Dendritic cell treated with granulocyte-macrophage colony-stimulating factor and Interleukin-4, amounts not matched to agents 40 ng/mL and 50 ng/mL, for 4 days (primary cell): ENCODE data around the gene SIK3.

Experiments
- H3K27ac Mint-ChIP-seq: one replicate; pipeline ENCODE4 v1.8.0; 2022; ENCODE audit warnings: mild to moderate bottlenecking, mixed read lengths
- H3K27me3 Mint-ChIP-seq: one replicate; pipeline ENCODE4 v1.8.0; 2022; ENCODE audit warnings: mild to moderate bottlenecking, mixed read lengths
- H3K36me3 Mint-ChIP-seq: one replicate; pipeline ENCODE4 v1.8.0; 2022; ENCODE audit warnings: low read depth, mixed read lengths
- H3K4me1 Mint-ChIP-seq: one replicate; pipeline ENCODE4 v1.8.0; 2022; ENCODE audit warnings: low read depth, mixed read lengths
- H3K4me3 Mint-ChIP-seq: one replicate; pipeline ENCODE4 v1.8.0; 2022; ENCODE audit warnings: mild to moderate bottlenecking, moderate library complexity, mixed read lengths
- H3K9me3 Mint-ChIP-seq: one replicate; pipeline ENCODE4 v1.8.0; 2022; ENCODE audit warnings: mixed read lengths
- intact Hi-C: fragments of 100-400 bp; cut with micrococcal nuclease; formaldehyde crosslinking; loops from one replicate; pipeline ENCODE4 v1.15.0; 2022

SIK3 gene

GRCh38 chr11:116955949-116956348, 142.3 kb downstream of the SIK3 start:
- Mint-ChIP-seq H3K4me3 (no peak overlapping the region), H3K36me3 (peaks cover 22% of the 10 kb centered on the region), H3K4me1 (peaks cover 11% of the 10 kb centered on the region), H3K27ac (no peak overlapping the region), H3K27me3 (no peaks in the 10 kb centered on the region), H3K9me3 (no peaks in the 10 kb centered on the region)
- intact Hi-C loops: no loop called here

GRCh38 chr11:116955548-116955947, 142.7 kb downstream of the SIK3 start:
- Mint-ChIP-seq H3K4me3 (no peak overlapping the region), H3K9me3 (no peaks in the 10 kb centered on the region), H3K36me3 (peaks cover 22% of the 10 kb centered on the region), H3K27ac (no peak overlapping the region), H3K27me3 (no peaks in the 10 kb centered on the region), H3K4me1 (peaks cover 11% of the 10 kb centered on the region)
- intact Hi-C loops: no loop called here

DNA sequence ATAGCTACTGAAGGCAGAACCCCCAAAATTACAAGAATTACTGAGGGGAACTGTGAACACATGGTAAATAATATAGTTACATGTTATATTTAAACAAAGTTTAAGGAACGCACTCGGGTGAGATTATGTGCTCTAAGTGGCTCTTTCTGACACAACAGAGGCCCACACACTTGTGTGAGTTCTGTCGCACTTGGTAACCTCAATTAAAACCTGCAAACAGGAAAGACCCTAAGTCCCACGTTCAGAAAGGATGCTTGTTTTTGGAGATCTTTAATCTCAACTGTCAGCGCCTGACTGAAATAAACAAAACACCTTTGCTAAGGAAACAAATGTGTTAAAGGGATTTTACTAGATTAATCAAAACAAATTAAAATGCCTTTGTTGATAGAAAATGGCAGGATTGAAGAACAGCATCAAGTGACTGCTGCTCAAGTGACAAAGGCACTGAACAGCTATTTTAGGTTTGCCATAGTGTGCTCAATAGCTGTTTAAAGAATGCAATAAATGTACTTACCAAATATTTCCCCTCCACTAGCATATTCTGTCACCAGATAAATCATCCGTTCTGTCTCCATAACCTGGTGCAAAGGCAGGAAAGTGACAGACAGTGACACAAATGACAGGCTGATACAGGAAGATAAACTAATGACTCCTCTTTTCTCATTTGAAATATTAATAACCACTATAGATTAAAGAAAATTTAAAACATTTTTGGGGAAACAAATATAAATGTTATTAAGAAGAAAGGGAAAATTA, 144.5 kb downstream of the SIK3 start:
- intact Hi-C loops: no loop called here
- Mint-ChIP-seq H3K9me3 (no peaks in the 10 kb centered on the region), H3K27ac (no peak overlapping the region), H3K4me1 (peaks cover 23% of the 10 kb centered on the region), H3K27me3 (no peaks in the 10 kb centered on the region), H3K4me3 (no peak overlapping the region), H3K36me3 (peaks cover 33% of the 10 kb centered on the region)

GRCh38 chr11:116951762-116952161, 146.5 kb downstream of the SIK3 start:
- H3K9me3 Mint-ChIP-seq: no peaks in the 10 kb centered on the region
- intact Hi-C loops: no loop called here
- no peak overlapping the region for H3K4me3 Mint-ChIP-seq
- no peaks in the 10 kb centered on the region for H3K27me3 Mint-ChIP-seq
- H3K27ac Mint-ChIP-seq: no peak overlapping the region
- peaks cover 31% of the 10 kb centered on the region for H3K36me3 Mint-ChIP-seq
- H3K4me1 Mint-ChIP-seq: peaks cover 22% of the 10 kb centered on the region

GRCh38 chr11:116950210-116950609, 148.0 kb downstream of the SIK3 start:
- intact Hi-C loops: no loop called here
- H3K27ac Mint-ChIP-seq: no peak overlapping the region
- no peaks in the 10 kb centered on the region for H3K27me3 Mint-ChIP-seq
- peaks cover 31% of the 10 kb centered on the region for H3K36me3 Mint-ChIP-seq
- H3K4me1 Mint-ChIP-seq: peaks cover 33% of the 10 kb centered on the region
- H3K4me3 Mint-ChIP-seq: no peak overlapping the region
- no peaks in the 10 kb centered on the region for H3K9me3 Mint-ChIP-seq

DNA sequence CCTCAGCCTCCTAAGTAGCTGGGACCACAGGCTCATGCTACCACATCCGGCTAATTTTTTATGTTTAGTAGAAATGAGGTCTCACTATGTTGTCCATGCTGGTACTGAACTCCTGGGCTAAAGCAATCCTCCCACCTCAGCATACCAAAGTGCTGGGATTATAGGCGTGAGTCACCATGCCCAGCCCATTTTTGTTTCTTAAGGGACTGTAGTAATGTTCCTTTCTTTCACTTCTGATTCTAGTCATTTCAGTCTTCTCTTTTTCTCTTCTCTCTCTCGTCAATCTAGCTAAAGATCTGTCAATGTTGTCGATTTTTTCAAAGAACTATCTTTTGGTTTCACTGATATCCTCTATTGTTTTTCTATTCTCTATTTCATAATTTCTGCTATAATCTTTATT, 149.8 kb downstream of the SIK3 start:
- no peaks in the 10 kb centered on the region for H3K9me3 Mint-ChIP-seq
- H3K27me3 Mint-ChIP-seq: no peaks in the 10 kb centered on the region
- H3K4me1 Mint-ChIP-seq: peaks cover 33% of the 10 kb centered on the region
- peak overlapping the region; percentile 62 for H3K4me3 Mint-ChIP-seq
- peaks cover 20% of the 10 kb centered on the region for H3K36me3 Mint-ChIP-seq
- intact Hi-C loops: no loop called here
- peak overlapping the region; percentile 80 for H3K27ac Mint-ChIP-seq

- no peaks in the 10 kb centered on the region for H3K27me3 Mint-ChIP-seq
- H3K4me1 Mint-ChIP-seq: peaks cover 33% of the 10 kb centered on the region
- H3K4me3 Mint-ChIP-seq: no peak overlapping the region
- no peak overlapping the region for H3K27ac Mint-ChIP-seq
- peaks cover 20% of the 10 kb centered on the region for H3K36me3 Mint-ChIP-seq
- no peaks in the 10 kb centered on the region for H3K9me3 Mint-ChIP-seq
- intact Hi-C loops: no loop called here
These were observed 151.8 kb downstream of the SIK3 start for GRCh38 chr11:116946414-116946813.

- no peak overlapping the region for H3K27ac Mint-ChIP-seq
- intact Hi-C loops: no loop called here
- peaks cover 24% of the 10 kb centered on the region for H3K4me1 Mint-ChIP-seq
- H3K9me3 Mint-ChIP-seq: no peaks in the 10 kb centered on the region
- no peaks in the 10 kb centered on the region for H3K27me3 Mint-ChIP-seq
- H3K36me3 Mint-ChIP-seq: peaks cover 12% of the 10 kb centered on the region
- H3K4me3 Mint-ChIP-seq: no peak overlapping the region
These were observed 158.7 kb downstream of the SIK3 start for GRCh38 chr11:116939499-116939898.

- H3K36me3 Mint-ChIP-seq: peaks cover 19% of the 10 kb centered on the region
- H3K4me3 Mint-ChIP-seq: no peak overlapping the region
- intact Hi-C loops: no loop called here
These were observed 159.7 kb downstream of the SIK3 start for GRCh38 chr11:116938471-116939070.

DNA sequence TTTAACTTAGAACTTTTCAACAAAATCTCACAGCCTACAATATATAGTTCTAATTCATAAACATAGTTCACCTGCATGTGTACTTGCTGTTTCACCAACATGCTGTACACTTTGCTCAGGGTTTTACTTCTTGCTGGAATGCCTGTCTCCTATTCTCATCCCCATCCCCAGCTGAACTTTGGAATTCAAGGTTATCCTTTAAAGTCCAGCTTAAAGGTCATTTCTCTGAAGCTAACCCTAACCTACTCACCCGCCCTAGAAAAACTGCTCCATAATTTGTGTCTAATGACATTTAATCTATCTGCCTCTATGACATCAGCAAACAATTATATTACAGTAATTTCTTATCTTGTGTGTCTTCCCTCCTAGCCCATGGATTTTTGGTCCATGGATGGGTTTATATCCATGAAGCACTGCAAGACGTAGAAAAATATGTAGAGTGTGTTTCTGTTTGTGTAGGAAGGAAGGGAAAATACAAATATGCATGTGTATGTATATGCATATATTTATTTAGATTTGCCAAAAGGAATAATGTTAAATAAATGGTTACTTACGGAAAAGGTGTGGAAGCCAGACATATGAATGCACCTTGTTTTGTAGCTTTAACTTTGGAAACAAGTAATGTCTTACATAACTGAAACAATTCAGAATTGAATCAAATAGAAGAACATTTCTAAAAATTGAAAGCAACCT, 161.3 kb downstream of the SIK3 start:
- H3K4me1 Mint-ChIP-seq: peaks cover 42% of the 10 kb centered on the region
- no peaks in the 10 kb centered on the region for H3K27me3 Mint-ChIP-seq
- no peak overlapping the region for H3K4me3 Mint-ChIP-seq
- peaks cover 21% of the 10 kb centered on the region for H3K36me3 Mint-ChIP-seq
- intact Hi-C loops: no loop called here
- peaks cover 9% of the 10 kb centered on the region for H3K9me3 Mint-ChIP-seq
- H3K27ac Mint-ChIP-seq: no peak overlapping the region

More at GRCh38 chr11:116938471-116939070, 159.7 kb downstream of the SIK3 start:
- Mint-ChIP-seq H3K9me3 (peaks cover 8% of the 10 kb centered on the region), H3K27ac (no peak overlapping the region), H3K4me1 (peaks cover 32% of the 10 kb centered on the region), H3K27me3 (no peaks in the 10 kb centered on the region)

- intact Hi-C loops: no loop called here
- peaks cover 9% of the 10 kb centered on the region for H3K9me3 Mint-ChIP-seq
- no peaks in the 10 kb centered on the region for H3K27me3 Mint-ChIP-seq
- H3K27ac Mint-ChIP-seq: no peak overlapping the region
- H3K4me3 Mint-ChIP-seq: no peak overlapping the region
- peaks cover 21% of the 10 kb centered on the region for H3K36me3 Mint-ChIP-seq
- H3K4me1 Mint-ChIP-seq: peaks cover 55% of the 10 kb centered on the region
These were observed 162.7 kb downstream of the SIK3 start for GRCh38 chr11:116935514-116935913.

DNA sequence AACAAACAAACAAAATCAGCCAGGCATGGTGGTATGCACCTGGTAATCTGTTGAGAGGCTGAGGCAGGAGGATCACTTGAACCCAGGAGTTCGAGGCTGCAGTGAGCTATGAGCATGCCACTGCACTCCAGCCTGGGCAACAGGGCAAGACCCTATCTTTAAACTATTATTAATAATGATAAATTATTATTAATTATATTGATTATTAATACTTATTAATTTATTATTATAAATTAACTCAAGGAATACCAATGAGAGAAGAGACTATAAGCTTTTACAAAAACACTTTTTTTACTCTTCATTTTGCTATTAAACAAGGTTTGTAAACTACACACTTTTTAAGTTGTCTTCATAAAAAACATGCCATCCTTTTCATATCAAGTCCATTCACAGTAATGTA, 163.1 kb downstream of the SIK3 start:
- Mint-ChIP-seq H3K27me3 (no peaks in the 10 kb centered on the region), H3K27ac (no peak overlapping the region), H3K9me3 (peaks cover 9% of the 10 kb centered on the region), H3K4me1 (peaks cover 55% of the 10 kb centered on the region), H3K4me3 (no peak overlapping the region), H3K36me3 (peaks cover 21% of the 10 kb centered on the region)
- intact Hi-C loops: no loop called here

DNA sequence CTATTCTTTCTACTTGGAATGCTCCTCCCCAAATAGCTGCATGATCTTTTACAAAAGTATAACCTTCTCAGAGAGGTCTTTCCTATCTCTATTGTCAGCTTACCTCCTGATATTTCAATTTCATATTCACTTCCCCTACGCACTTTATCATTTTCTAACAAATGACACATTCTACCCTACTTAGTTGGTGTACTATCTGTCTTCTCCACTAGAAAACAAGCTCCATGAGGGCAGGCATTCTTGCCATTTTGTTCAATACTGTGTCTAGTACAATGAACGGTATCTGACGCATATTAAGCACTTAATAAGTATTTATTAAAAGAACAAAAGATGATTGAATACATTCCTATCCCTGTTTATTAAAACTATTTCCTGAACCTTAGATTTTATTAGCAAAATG, 164.3 kb downstream of the SIK3 start:
- no peak overlapping the region for H3K27ac Mint-ChIP-seq
- no peaks in the 10 kb centered on the region for H3K27me3 Mint-ChIP-seq
- no peak overlapping the region for H3K4me3 Mint-ChIP-seq
- H3K9me3 Mint-ChIP-seq: peaks cover 9% of the 10 kb centered on the region
- peaks cover 53% of the 10 kb centered on the region for H3K4me1 Mint-ChIP-seq
- H3K36me3 Mint-ChIP-seq: peaks cover 21% of the 10 kb centered on the region
- intact Hi-C loops: no loop called here

GRCh38 chr11:116932181-116932580, 166.0 kb downstream of the SIK3 start:
- Mint-ChIP-seq H3K27ac (peak overlapping the region; percentile 5), H3K4me3 (no peak overlapping the region), H3K36me3 (peaks cover 23% of the 10 kb centered on the region), H3K9me3 (peaks cover 9% of the 10 kb centered on the region), H3K4me1 (peaks cover 53% of the 10 kb centered on the region), H3K27me3 (no peaks in the 10 kb centered on the region)
- intact Hi-C loops: no loop called here
